K562 (cell line): ENCODE results near the gene GPR162. TPM values are rescaled to one million over a fixed set of nuclear protein-coding genes. Genes with fewer than 3 reads are reported as not detected.

Source experiments
- ATAC-seq: fragments of 200-7000 bp; cut with Tn5 transposase; 3 replicates; pipeline ENCODE4 v1.9.1; 2020; ENCODE audit warnings: moderate library complexity
- BruUV-seq: library from RNA; stranded (reverse); fragments of 400-500 nt; replicated peaks from 2 replicates; lab custom pipeline; 2021; lab: Mats Ljungman, UMichigan
- CTCF ChIA-PET: fragments of 300-600 bp; formaldehyde crosslinking; extraction: SDS; loops from one replicate; lab custom pipeline; 2021; ENCODE audit warnings: low intra/inter-chr PET ratio; lab: Yijun Ruan, JAX
- POLR2A ChIA-PET: fragments of 300-600, 350-650 bp; sonication (Branson Sonifier 250); formaldehyde crosslinking; extraction: SDS; loops from one replicate; lab custom pipeline; 2021; ENCODE audit warnings: antibody characterized with exemption, inconsistent platforms; lab: Yijun Ruan, JAX
- DNase-seq, 4 experiments: peaks; one replicate each; pipeline versions ENCODE4 v3.0.0 to v3.0.0-alpha.2; 2011 to 2018; ENCODE audit warnings: low spot score in 3 of 4, mixed read lengths in 3 of 4; ENCODE audit errors: extremely low read depth in 1 of 4
- FAIRE-seq: peaks from 2 replicates; lab custom pipeline; 2011; peaks lifted over from hg19 to GRCh38; lab: Jason Lieb, UNC
- H2AFZ ChIP-seq: 2 replicates; pipeline ENCODE4 v1.6.0; 2011; ENCODE audit warnings: low read depth, low read length, control low read depth, inconsistent platforms
- H3K27ac ChIP-seq: fragments of 200-600 bp; 3 replicates; pipeline ENCODE4 v1.8.0; 2011; ENCODE audit warnings: low read depth, mild to moderate bottlenecking, control low read depth, inconsistent platforms, low read length, moderate library complexity, mixed read lengths; ENCODE audit errors: extremely low read depth
- H3K27me3 ChIP-seq, 2 experiments: fragments of 300-600 bp in 1 of 2; 2 replicates in 1 of 2; 3 replicates in 1 of 2; pipeline versions ENCODE4 v1.6.0 to v1.8.0; 2011; ENCODE audit warnings: inconsistent platforms in 2 of 2, low read length in 2 of 2, mild to moderate bottlenecking in 1 of 2, mixed read lengths in 1 of 2, moderate library complexity in 1 of 2; ENCODE audit not compliant: control insufficient read depth in 2 of 2, insufficient read depth in 2 of 2
- H3K36me3 ChIP-seq: fragments of 300-600 bp; 3 replicates; pipeline ENCODE4 v1.8.0; 2011; ENCODE audit warnings: mild to moderate bottlenecking, low read length, inconsistent platforms; ENCODE audit not compliant: control insufficient read depth, insufficient read depth
- H3K4me1 ChIP-seq, 2 experiments: fragments of 200-600 bp in 1 of 2; replicated peaks in 1 of 2; 2 replicates in 1 of 2; 3 replicates in 1 of 2; pipeline versions ENCODE4 v1.5.1 to v1.8.0; 2011; ENCODE audit warnings: inconsistent platforms in 2 of 2, low read length in 2 of 2, mild to moderate bottlenecking in 1 of 2, mixed read lengths in 1 of 2, moderate library complexity in 1 of 2; ENCODE audit not compliant: control insufficient read depth in 2 of 2, insufficient read depth in 2 of 2
- H3K4me2 ChIP-seq: 2 replicates; pipeline ENCODE4 v1.6.1; 2011; ENCODE audit warnings: low read length, control low read depth, inconsistent platforms, mixed read lengths; ENCODE audit not compliant: insufficient read depth
- H3K4me3 ChIP-seq: fragments of 200-600 bp; sonication (generic), shearing (Covaris generic); 2 replicates; pipeline ENCODE4 v1.5.1; 2016; ENCODE audit warnings: control low read depth, inconsistent platforms
- H3K79me2 ChIP-seq: fragments of 200-600 bp; 3 replicates; pipeline ENCODE4 v1.8.0; 2011; ENCODE audit warnings: low read length, inconsistent platforms; ENCODE audit not compliant: control insufficient read depth, insufficient read depth
- H3K9ac ChIP-seq, 2 experiments: 2 replicates each; pipeline versions ENCODE4 v1.6.0 to v1.6.1; 2011; ENCODE audit warnings: low read depth in 2 of 2, low read length in 2 of 2, control low read depth in 1 of 2, inconsistent platforms in 1 of 2, mild to moderate bottlenecking in 1 of 2, mixed read lengths in 1 of 2; ENCODE audit not compliant: insufficient read depth in 1 of 2
- H3K9me1 ChIP-seq: one replicate; pipeline ENCODE4 v1.6.0; 2011; ENCODE audit warnings: inconsistent platforms, mild to moderate bottlenecking, low read length, moderate library complexity; ENCODE audit not compliant: control insufficient read depth, insufficient read depth
- H3K9me3 ChIP-seq: replicated peaks from 2 replicates; pipeline ENCODE4 v1.5.1; 2011; ENCODE audit warnings: low read depth, low read length, inconsistent platforms; ENCODE audit not compliant: control insufficient read depth, insufficient read depth
- H4K20me1 ChIP-seq: replicated peaks from 2 replicates; pipeline ENCODE4 v1.6.1; 2011; ENCODE audit warnings: low read length, inconsistent platforms, mixed read lengths; ENCODE audit not compliant: control insufficient read depth, insufficient read depth
- AFF4 ChIP-seq: sonication (generic); formaldehyde crosslinking; IDR thresholded peaks from 2 replicates; pipeline ENCODE4 v1.8.0; 2023; ENCODE audit warnings: mild to moderate bottlenecking, missing genetic modification reagents
- CREB1 ChIP-seq, 2 experiments: sonication (generic) in 1 of 2; formaldehyde crosslinking in 1 of 2; IDR thresholded peaks; 2 replicates each; pipeline versions ENCODE4 v1.6.1 to v1.8.0; 2012 to 2022; ENCODE audit warnings: inconsistent platforms in 1 of 2, mild to moderate bottlenecking in 1 of 2, missing genetic modification reagents in 1 of 2, moderate library complexity in 1 of 2
- E2F6 ChIP-seq, 2 experiments: IDR thresholded peaks; 2 replicates each; pipeline ENCODE4 v1.6.1; 2011; ENCODE audit warnings: borderline replicate concordance in 1 of 2, control low read depth in 1 of 2, low read depth in 1 of 2, low read length in 1 of 2, mild to moderate bottlenecking in 1 of 2, mixed read lengths in 1 of 2, moderate library complexity in 1 of 2; ENCODE audit not compliant: insufficient read depth in 1 of 2, insufficient read length in 1 of 2, poor library complexity in 1 of 2, severe bottlenecking in 1 of 2; ENCODE audit errors: extremely low read depth in 1 of 2
- FUS ChIP-seq: fragments of 200-400 bp; formaldehyde crosslinking; optimal IDR thresholded peaks from 2 replicates; pipeline ENCODE3; 2017; ENCODE audit warnings: low read depth, low read length
- KDM1A ChIP-seq, 2 experiments: fragments of 450-650 bp; IDR thresholded peaks; 2 replicates each; pipeline ENCODE4 v1.6.1; 2016; ENCODE audit warnings: mild to moderate bottlenecking in 2 of 2
- MCM5 ChIP-seq: fragments of 450-650 bp; IDR thresholded peaks from 2 replicates; pipeline ENCODE4 v1.6.1; 2016; ENCODE audit warnings: low read depth
- NBN ChIP-seq: fragments of 450-650 bp; IDR thresholded peaks from 2 replicates; pipeline ENCODE4 v1.6.1; 2016; ENCODE audit warnings: low read depth, mild to moderate bottlenecking
- PCBP1 ChIP-seq: fragments of 200-400 bp; formaldehyde crosslinking; IDR thresholded peaks from 2 replicates; pipeline ENCODE4 v1.6.1; 2018; ENCODE audit warnings: mild to moderate bottlenecking, low read depth, low read length; ENCODE audit not compliant: poor library complexity, severe bottlenecking
- POLR2AphosphoS2 ChIP-seq: IDR thresholded peaks from 2 replicates; pipeline ENCODE4 v1.6.1; 2012; ENCODE audit warnings: low read length, improper control_type of control experiment
- RAD21 ChIP-seq, 2 experiments: fragments of 250-450 bp in 1 of 2; fragments of 450-650 bp in 1 of 2; sonication (Bioruptor Pico) in 1 of 2; formaldehyde crosslinking in 1 of 2; IDR thresholded peaks in 1 of 2; conservative IDR thresholded peaks in 1 of 2; 2 replicates each; pipeline versions ENCODE4 v1.4.0 to v1.8.0; 2020 to 2022; ENCODE audit warnings: mild to moderate bottlenecking in 2 of 2, moderate library complexity in 1 of 2
- RBM22 ChIP-seq: fragments of 200-400 bp; formaldehyde crosslinking; IDR thresholded peaks from 2 replicates; pipeline ENCODE4 v1.6.1; 2018; ENCODE audit warnings: low read length, low read depth; ENCODE audit not compliant: poor library complexity, severe bottlenecking
- SNIP1 ChIP-seq: fragments of 450-650 bp; IDR thresholded peaks from 2 replicates; pipeline ENCODE4 v1.7.1; 2017; ENCODE audit warnings: low read depth, mild to moderate bottlenecking
- ZNF444 ChIP-seq: fragments of 250-450 bp; sonication (Bioruptor Pico); IDR thresholded peaks from 2 replicates; pipeline ENCODE4 v1.4.0; 2020; ENCODE audit warnings: mild to moderate bottlenecking, moderate library complexity
- ZNF589 ChIP-seq: fragments of 200-800 bp; sonication (Bioruptor generic); IDR thresholded peaks from 2 replicates; pipeline ENCODE4 v1.6.1; 2016; ENCODE audit warnings: low read depth, missing genetic modification characterization, missing compliant biosample characterization
- WGBS: fragments of 100-300 bp; shearing (Covaris generic); methylation state at CpG from one replicate; pipeline ENCODE4 v1.1.6; 2016; ENCODE audit warnings: low coverage, mixed read lengths; ENCODE audit not compliant: insufficient coverage; ENCODE audit errors: missing lambda C conversion rate; 5-methylcytosine and 5-hydroxymethylcytosine counted together
- in situ Hi-C: fragments of 300-500 bp; cut with MboI; formaldehyde crosslinking; loops from 4 replicates; pipeline ENCODE4 v1.15.0; 2018; ENCODE audit warnings: inconsistent platforms, mixed read lengths
- intact Hi-C: fragments of 100-400 bp; cut with micrococcal nuclease; formaldehyde crosslinking; loops from 2 replicates; pipeline ENCODE4 v1.14.2; 2022
- polyA plus RNA-seq, 8 experiments: library from polyadenylated mRNA; depleted of rRNA in 4 of 8; stranded (reverse) in 5 of 8; unstranded in 3 of 8; fragments of >200 nt; fragmentation: Nextera tagmentation in 2 of 8; fragmentation: Illumina TruSeq in 1 of 8; extraction: Ambion mirVana in 2 of 8; extraction: Trizol in 1 of 8; gene quantifications; 2 replicates each; pipeline versions ENCODE4 v1.2.1 to v1.2.3, GENCODE V29; 2011 to 2014; ENCODE audit warnings: inconsistent platforms in 1 of 8, missing spikeins in 1 of 8
- total RNA-seq, 7 experiments: library from RNA; depleted of rRNA in 6 of 7; stranded (reverse); fragments of >200 nt in 6 of 7; fragmentation: Illumina TruSeq in 2 of 7; extraction: Trizol in 2 of 7; gene quantifications; 2 replicates each; pipeline versions ENCODE4 v1.2.1 to v1.2.3, GENCODE V29; 2011 to 2021; ENCODE audit warnings: low replicate concordance in 1 of 7

Gene GPR162
- total and polyA plus RNA-seq, 9 of the 15 experiments (the other 6 are each of a cell fraction or from before 2014, with no cell fraction given): 0.65 to 1.8 (median 1.1) TPM; not detected in 2

GRCh38 chr12:6823182-6824084, 1.8 kb downstream of the GPR162 start:
- intact Hi-C loops: loop anchor here (10.0 kb wide), 2 partner anchors 209 to 269 kb away; partner anchors contain the start of gene IFFO1
- Histone ChIP-seq H3K4me2 (no peak overlapping the region), H3K9ac (no peak overlapping the region), H3K27me3 (peaks cover 0 to 4% of the 10 kb centered on the region in 2 experiments; a peak in 2 of 5 replicates), H3K9me3 (no peaks in the 10 kb centered on the region), H3K4me1 (peaks cover 14 to 39% of the 10 kb centered on the region in 2 experiments; a peak in 4 of 5 replicates), H2AFZ (no peak overlapping the region), H3K4me3 (no peak overlapping the region), H3K79me2 (peaks cover 5% of the 10 kb centered on the region; the same call in 2 of the 3 replicates), H3K9me1 (no peaks in the 10 kb centered on the region), H3K27ac (no peak overlapping the region), H4K20me1 (no peaks in the 10 kb centered on the region), H3K36me3 (no peaks in the 10 kb centered on the region)
- CTCF ChIA-PET: interaction anchor here (1.3 kb wide), 1 partner anchor 70 kb away, joined by 3 read pairs; no protein-coding TSS in a partner anchor
- POLR2A ChIA-PET: interaction anchor here (0.5 to 1.0 kb wide), 2 partner anchors 10 to 42 kb away, joined by 3 read pairs; no protein-coding TSS in a partner anchor
- DNase-seq (no peak), ATAC-seq (no peak), FAIRE-seq (no peak)
- BruUV-seq: no TSS peak
- WGBS: 24% methylated on average over 4 of the region's 12 CpGs
- in situ Hi-C loops: no loop called here
- TF ChIP-seq KDM1A (IDR thresholded peaks at IDR 0.05) (no peak), MCM5 (no peak), FUS (no peak), CREB1 (IDR thresholded peaks at IDR 0.05) (no peak), CREB1 (CRISPR knock-in tag; IDR thresholded peaks at IDR 0.05) (no peak), POLR2AphosphoS2 (no peak), NBN (no peak), AFF4 (CRISPR knock-in tag) (no peak), ZNF589 (CRISPR knock-in tag) (no peak), SNIP1 (no peak), E2F6 (IDR thresholded peaks at IDR 0.05; ENCODE audit: borderline replicate concordance in 1 of 2, extremely low read depth in 1 of 2, insufficient read depth in 1 of 2, insufficient read length in 1 of 2, low read depth in 1 of 2, low read length in 1 of 2, poor library complexity in 1 of 2, severe bottlenecking in 1 of 2) (no peak), PCBP1 (no peak), RAD21 (CRISPR knock-in tag; conservative IDR thresholded peaks at IDR 0.05 in 1 of 2, IDR thresholded peaks at IDR 0.05 in 1 of 2) (no peak), RBM22 (no peak), ZNF444 (CRISPR knock-in tag) (no peak)
